Right cardiac atrium (tissue), 5 donors: ENCODE data around the gene TARDBP. TPM values are rescaled to one million over a fixed set of nuclear protein-coding genes. Genes with fewer than 3 reads are reported as not detected.

Experiments used
- ATAC-seq, 2 donors: fragments of 200-7000 bp; cut with Tn5 transposase; one replicate each; pipeline versions ENCODE4 v1.8.0 to v1.9.1; 2020; ENCODE audit warnings: moderate library complexity in 2 of 2, mild to moderate bottlenecking in 1 of 2
- DNase-seq, 3 donors: peaks; one replicate each; pipeline ENCODE4 v3.0.0-alpha.2; 2020
- H3K27ac ChIP-seq: one replicate; pipeline ENCODE4 v1.5.1; 2013; ENCODE audit warnings: mild to moderate bottlenecking, low read length, control low read depth, moderate library complexity
- H3K27me3 ChIP-seq: one replicate; pipeline ENCODE4 v1.6.1; 2013; ENCODE audit not compliant: control insufficient read depth, insufficient read depth
- H3K4me1 ChIP-seq: one replicate; pipeline ENCODE4 v1.6.1; 2013; ENCODE audit warnings: low read length; ENCODE audit not compliant: control insufficient read depth, insufficient read depth
- H3K4me3 ChIP-seq: one replicate; pipeline ENCODE4 v1.5.1; 2013; ENCODE audit warnings: low read length, control low read depth
- H3K9me3 ChIP-seq: one replicate; pipeline ENCODE4 v1.6.1; 2013; ENCODE audit warnings: low read length; ENCODE audit not compliant: control insufficient read depth
- WGBS: extraction: QIAGEN DNeasy Blood & Tissue Kit; methylation state at CpG from one replicate; pipeline ENCODE4 v1.1.7; 2013; 5-methylcytosine and 5-hydroxymethylcytosine counted together
- intact Hi-C, 4 donors: fragments of 100-400 bp; cut with DNase I; formaldehyde crosslinking; loops; one replicate each; pipeline versions ENCODE4 v1.11.0 to v1.14.0; 2022 to 2023
- long read RNA-seq, 4 donors: library from polyadenylated mRNA; unstranded; transcript quantifications; one replicate each; pipeline ENCODE4 v2.0.0, GENCODE V29; 2020 to 2021
- polyA plus RNA-seq: library from polyadenylated mRNA; stranded (reverse); fragments of 200-250 nt; gene quantifications from one replicate; pipeline ENCODE4 v1.2.3, GENCODE V29; 2013
- total RNA-seq, 4 donors: library from RNA; stranded (reverse); fragmentation: NEBNext Ultra II Directional; extraction: Animal tissue kit (Norgen Biotek cat#: 25700); gene quantifications; one replicate each; pipeline ENCODE4 v1.2.1, GENCODE V29; 2021
- donor health status: healthy with polysubstance abuse.
- donor health status: DM: no; HTN: yes; CAD: no.
- donor health status: DM: no; HTN: no; CAD: no.
- donor health status: DM: no; HTN: yes; CAD: no; lungs with severe emphysema.
- donor health status: DM: yes; HTN: yes; CAD: no.

The TARDBP gene
- total RNA-seq (100 to 1,000 TPM in 2 of 4 donors, 10 to 100 TPM in 2; 78.7 to 137 (median 109) TPM), polyA plus RNA-seq (113 TPM)
- long read RNA-seq, donor 1, full-length matches to known transcripts: 142 of 159 reads
- long read RNA-seq, donor 1, partial matches to known transcripts: 12 of 159 reads
- long read RNA-seq, donor 1, other reads (novel, unspliced or antisense): 5 of 159 reads
- long read RNA-seq, donor 2, full-length matches to known transcripts: 88 of 101 reads
- long read RNA-seq, donor 2, partial matches to known transcripts: 9 of 101 reads
- long read RNA-seq, donor 2, other reads (novel, unspliced or antisense): 4 of 101 reads
- long read RNA-seq, donor 3, full-length matches to known transcripts: 341 of 383 reads
- long read RNA-seq, donor 3, partial matches to known transcripts: 22 of 383 reads
- long read RNA-seq, donor 3, other reads (novel, unspliced or antisense): 20 of 383 reads
- long read RNA-seq, donor 4, full-length matches to known transcripts: 77 of 86 reads
- long read RNA-seq, donor 4, partial matches to known transcripts: 5 of 86 reads
- long read RNA-seq, donor 4, other reads (novel, unspliced or antisense): 4 of 86 reads

GRCh38 chr1:11012260-11013159 is at the start of gene TARDBP:
Gene TARDBP (plus strand): TSS chr1:11012654. CDS start chr1:11013728, 1,074 bp downstream.
- whole genome bisulfite sequencing: under 1% methylated on average over 94 of the region's 94 CpGs
- Histone ChIP-seq H3K27ac (peak within 1 kb of the TSS; percentile 69), H3K9me3 (no peaks in the 10 kb centered on the region), H3K4me3 (peak within 1 kb of the TSS; percentile 53), H3K4me1 (peaks cover 4% of the 10 kb centered on the region), H3K27me3 (no peaks in the 10 kb centered on the region)
- DNase-seq: peak; percentile 91 to 96 (median 95)
- ATAC-seq: peak; percentile 97
- intact Hi-C loops: no loop called here

- Histone ChIP-seq H3K4me3 (no peak overlapping the region), H3K4me1 (no peaks in the 10 kb centered on the region), H3K9me3 (no peaks in the 10 kb centered on the region), H3K27me3 (no peaks in the 10 kb centered on the region), H3K27ac (no peak overlapping the region)
- WGBS: 42% methylated on average over 10 of the region's 10 CpGs
- intact Hi-C loops: no loop called here
- DNase-seq: peak; percentile 51 to 76 (median 74)
- ATAC-seq: peak in 1 of 2 donors; percentile 17
These were observed 46.8 kb upstream of the TARDBP start for GRCh38 chr1:10965546-10966226.

- Histone ChIP-seq H3K4me1 (no peaks in the 10 kb centered on the region), H3K27me3 (no peaks in the 10 kb centered on the region), H3K9me3 (no peaks in the 10 kb centered on the region), H3K27ac (no peak overlapping the region), H3K4me3 (no peak overlapping the region)
- no peak for ATAC-seq
- DNase-seq: peak in 1 of 3 donors; percentile 33
- WGBS: 69% methylated on average over 3 of the region's 3 CpGs
- intact Hi-C loops: no loop called here
These were observed 45.4 kb upstream of the TARDBP start for GRCh38 chr1:10967090-10967489.

GRCh38 chr1:10968411-10968826 is 44.0 kb upstream of the TARDBP start:
- 41% methylated on average over 13 of the region's 13 CpGs for WGBS
- ATAC-seq (no peak), DNase-seq (peak in 1 of 3 donors; percentile 21)
- H3K27ac ChIP-seq: no peak overlapping the region
- H3K4me1 ChIP-seq: no peaks in the 10 kb centered on the region
- no peak overlapping the region for H3K4me3 ChIP-seq
- intact Hi-C loops: no loop called here
- H3K9me3 ChIP-seq: no peaks in the 10 kb centered on the region
- no peaks in the 10 kb centered on the region for H3K27me3 ChIP-seq

- H3K27ac ChIP-seq: no peak overlapping the region
- intact Hi-C loops: no loop called here
- 64% methylated on average over 14 of the region's 14 CpGs for WGBS
These were observed 43.0 kb upstream of the TARDBP start for GRCh38 chr1:10969267-10969970.

GRCh38 chr1:10969971-10970332 is 42.5 kb upstream of the TARDBP start:
- Histone ChIP-seq H3K4me3 (no peak overlapping the region), H3K4me1 (no peaks in the 10 kb centered on the region), H3K9me3 (no peaks in the 10 kb centered on the region), H3K27ac (no peak overlapping the region), H3K27me3 (no peaks in the 10 kb centered on the region)
- intact Hi-C loops: no loop called here
- 64% methylated on average over 2 of the region's 2 CpGs for WGBS
- ATAC-seq: no peak
- DNase-seq: no peak

More at GRCh38 chr1:10969267-10969970, 43.0 kb upstream of the TARDBP start:
- ATAC-seq (no peak), DNase-seq (peak in 1 of 3 donors; percentile 41)
- no peaks in the 10 kb centered on the region for H3K27me3 ChIP-seq
- no peaks in the 10 kb centered on the region for H3K9me3 ChIP-seq
- no peak overlapping the region for H3K4me3 ChIP-seq
- no peaks in the 10 kb centered on the region for H3K4me1 ChIP-seq

- Histone ChIP-seq H3K27ac (no peak overlapping the region), H3K4me3 (no peak overlapping the region), H3K27me3 (no peaks in the 10 kb centered on the region), H3K9me3 (no peaks in the 10 kb centered on the region), H3K4me1 (no peaks in the 10 kb centered on the region)
- WGBS: 38% methylated on average over 10 of the region's 10 CpGs
- intact Hi-C loops: no loop called here
- ATAC-seq: peak; percentile 26 to 27
- peak; percentile 51 to 67 (median 57) for DNase-seq
These were observed 38.9 kb upstream of the TARDBP start for GRCh38 chr1:10973552-10973951.

GRCh38 chr1:10973956-10974881 is 38.2 kb upstream of the TARDBP start:
- DNase-seq: no peak
- intact Hi-C loops: no loop called here
- Histone ChIP-seq H3K27me3 (no peaks in the 10 kb centered on the region), H3K27ac (no peak overlapping the region), H3K9me3 (no peaks in the 10 kb centered on the region), H3K4me3 (no peak overlapping the region), H3K4me1 (no peaks in the 10 kb centered on the region)
- 86% methylated on average over 17 of the region's 17 CpGs for WGBS
- peak in 1 of 2 donors; percentile 12 for ATAC-seq

GRCh38 chr1:10975567-10976326 is 36.7 kb upstream of the TARDBP start:
- H3K27ac ChIP-seq: no peak overlapping the region
- 59% methylated on average over 19 of the region's 19 CpGs for WGBS
- no peaks in the 10 kb centered on the region for H3K9me3 ChIP-seq
- intact Hi-C loops: no loop called here
- H3K4me3 ChIP-seq: no peak overlapping the region
- ATAC-seq (no peak), DNase-seq (no peak)
- H3K27me3 ChIP-seq: no peaks in the 10 kb centered on the region
- H3K4me1 ChIP-seq: peaks cover 3% of the 10 kb centered on the region
